ENCODE data around the gene ZIC1. TPM values are rescaled to one million over a fixed set of nuclear protein-coding genes. Genes with fewer than 3 reads are reported as not detected.

Gene ZIC1
- total RNA-seq, 2 experiments from 2014 or later, result not detected

- no peak for DNase-seq
- TF ChIP-seq CTCF (IDR thresholded peaks at IDR 0.05), result no peak
- Mint-ChIP-seq H3K9me3 (peaks cover 2% of the 10 kb centered on the region), H3K27me3 (peaks cover 65% of the 10 kb centered on the region), H3K4me3 (no peak overlapping the region), H3K36me3 (ENCODE audit: low read depth) (no peaks in the 10 kb centered on the region), H3K4me1 (ENCODE audit: low read depth) (no peaks in the 10 kb centered on the region), H3K27ac (no peak overlapping the region)
- intact Hi-C loops (cut with micrococcal nuclease), result no loop called here
- ATAC-seq, result no peak
- ChIA-PET CTCF (no interaction called here), POLR2A (no interaction called here)
These were observed 10.2 kb upstream of the ZIC1 start for GRCh38 chr3:147398813-147399534.

- peaks cover 2% of the 10 kb centered on the region for H3K9me3 Mint-ChIP-seq
- DNase-seq (no peak), ATAC-seq (no peak)
- H3K27me3 Mint-ChIP-seq, result peaks cover 62% of the 10 kb centered on the region
- ChIA-PET CTCF (no interaction called here), POLR2A (no interaction called here)
- H3K4me3 Mint-ChIP-seq, result no peak overlapping the region
- no peak for TF ChIP-seq CTCF (IDR thresholded peaks at IDR 0.05)
- H3K36me3 Mint-ChIP-seq (ENCODE audit: low read depth), result no peaks in the 10 kb centered on the region
- intact Hi-C loops (cut with micrococcal nuclease), result no loop called here
- H3K27ac Mint-ChIP-seq, result no peak overlapping the region
- H3K4me1 Mint-ChIP-seq (ENCODE audit: low read depth), result no peaks in the 10 kb centered on the region
These were observed 9.1 kb upstream of the ZIC1 start for GRCh38 chr3:147400111-147400510.

- TF ChIP-seq CTCF (IDR thresholded peaks at IDR 0.05), result no peak
- DNase-seq (no peak), ATAC-seq (no peak)
- Mint-ChIP-seq H3K9me3 (peaks cover 2% of the 10 kb centered on the region), H3K36me3 (ENCODE audit: low read depth) (no peaks in the 10 kb centered on the region), H3K4me3 (no peak overlapping the region), H3K27me3 (peaks cover 62% of the 10 kb centered on the region), H3K4me1 (ENCODE audit: low read depth) (no peaks in the 10 kb centered on the region), H3K27ac (no peak overlapping the region)
- intact Hi-C loops (cut with micrococcal nuclease), result no loop called here
- ChIA-PET POLR2A (no interaction called here), CTCF (interaction anchor here (0.6 kb wide), 1 partner anchor 30 kb away, joined by 3 read pairs; no protein-coding TSS in a partner anchor)
These were observed 8.2 kb upstream of the ZIC1 start for GRCh38 chr3:147400999-147401398.

GRCh38 chr3:147401421-147401820, 7.7 kb upstream of the ZIC1 start:
- no peaks in the 10 kb centered on the region for H3K36me3 Mint-ChIP-seq (ENCODE audit: low read depth)
- no peak overlapping the region for H3K4me3 Mint-ChIP-seq
- intact Hi-C loops (cut with micrococcal nuclease), result no loop called here
- no peak overlapping the region for H3K27ac Mint-ChIP-seq
- POLR2A ChIA-PET, result no interaction called here
- TF ChIP-seq CTCF (IDR thresholded peaks at IDR 0.05), result no peak
- ATAC-seq, result no peak
- CTCF ChIA-PET, result interaction anchor here (0.6 kb wide), 1 partner anchor 31 kb away, joined by 3 read pairs; no protein-coding TSS in a partner anchor
- H3K9me3 Mint-ChIP-seq, result peaks cover 2% of the 10 kb centered on the region
- no peak for DNase-seq
- H3K4me1 Mint-ChIP-seq (ENCODE audit: low read depth), result no peaks in the 10 kb centered on the region
- peaks cover 65% of the 10 kb centered on the region for H3K27me3 Mint-ChIP-seq

- intact Hi-C loops (cut with micrococcal nuclease), result no loop called here
- Mint-ChIP-seq H3K4me1 (ENCODE audit: low read depth) (no peaks in the 10 kb centered on the region), H3K27me3 (peaks cover 67% of the 10 kb centered on the region), H3K27ac (no peak overlapping the region), H3K9me3 (peaks cover 2% of the 10 kb centered on the region), H3K36me3 (ENCODE audit: low read depth) (peaks cover 3% of the 10 kb centered on the region), H3K4me3 (no peak overlapping the region)
- ATAC-seq (no peak), DNase-seq (no peak)
- CTCF ChIA-PET, result no interaction called here
- TF ChIP-seq CTCF (IDR thresholded peaks at IDR 0.05), result no peak
- POLR2A ChIA-PET, result no interaction called here
These were observed 7.0 kb upstream of the ZIC1 start for GRCh38 chr3:147402159-147402558.
